OCI-LY3 (cell line): Measurements from ENCODE around the gene TRIM40.

ENCODE experiments used
- EZH2phosphoT487 ChIP-seq: fragments of 200-600 bp; shearing (Covaris generic); IDR thresholded peaks from 2 replicates; pipeline ENCODE4 v1.6.1; 2018; ENCODE audit warnings: antibody characterized with exemption, mixed run types, low read depth
- TF ChIP-seq, protein P1 (sequence below): fragments of 200-600, 300-600 bp; sonication (generic); IDR thresholded peaks from 2 replicates; pipeline ENCODE4 v1.5.1; 2014; ENCODE audit warnings: antibody characterized with exemption, low read length, low read depth

DNA sequence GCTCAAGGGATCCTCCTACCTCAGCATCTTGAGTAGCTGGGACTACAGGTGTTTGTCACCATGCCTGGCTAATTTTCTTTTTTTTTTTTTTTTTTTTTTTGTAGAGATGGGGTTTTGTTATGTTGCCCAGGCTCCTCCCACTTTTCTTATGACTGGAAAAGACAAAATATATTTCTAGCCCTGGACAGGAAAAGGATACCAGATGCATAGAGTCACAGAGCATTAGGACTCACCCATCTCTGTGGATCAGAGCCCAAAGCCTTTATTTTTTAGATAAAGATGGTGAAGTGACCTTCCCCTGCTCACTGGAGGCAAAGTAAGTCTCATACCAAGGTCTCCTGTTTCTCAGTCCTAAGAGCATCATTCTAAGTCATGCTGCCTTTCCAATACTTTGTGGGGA, 21.6 kb downstream of the TRIM40 start:
- TF ChIP-seq, protein P1, sequence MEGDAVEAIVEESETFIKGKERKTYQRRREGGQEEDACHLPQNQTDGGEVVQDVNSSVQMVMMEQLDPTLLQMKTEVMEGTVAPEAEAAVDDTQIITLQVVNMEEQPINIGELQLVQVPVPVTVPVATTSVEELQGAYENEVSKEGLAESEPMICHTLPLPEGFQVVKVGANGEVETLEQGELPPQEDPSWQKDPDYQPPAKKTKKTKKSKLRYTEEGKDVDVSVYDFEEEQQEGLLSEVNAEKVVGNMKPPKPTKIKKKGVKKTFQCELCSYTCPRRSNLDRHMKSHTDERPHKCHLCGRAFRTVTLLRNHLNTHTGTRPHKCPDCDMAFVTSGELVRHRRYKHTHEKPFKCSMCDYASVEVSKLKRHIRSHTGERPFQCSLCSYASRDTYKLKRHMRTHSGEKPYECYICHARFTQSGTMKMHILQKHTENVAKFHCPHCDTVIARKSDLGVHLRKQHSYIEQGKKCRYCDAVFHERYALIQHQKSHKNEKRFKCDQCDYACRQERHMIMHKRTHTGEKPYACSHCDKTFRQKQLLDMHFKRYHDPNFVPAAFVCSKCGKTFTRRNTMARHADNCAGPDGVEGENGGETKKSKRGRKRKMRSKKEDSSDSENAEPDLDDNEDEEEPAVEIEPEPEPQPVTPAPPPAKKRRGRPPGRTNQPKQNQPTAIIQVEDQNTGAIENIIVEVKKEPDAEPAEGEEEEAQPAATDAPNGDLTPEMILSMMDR, result no peak
- TF ChIP-seq EZH2phosphoT487, result no peak
